Stimulated activated naive CD8-positive, alpha-beta T cell treated with anti-CD3 and anti-CD28 coated beads, Interleukin-15, Interleukin-2, amounts not matched to agents 100 ng/mL and 50 ng/mL, for 24 hours (primary cell): ENCODE results near the gene CACFD1.

Experiments
- H3K27ac Mint-ChIP-seq: one replicate; pipeline ENCODE4 v1.8.0; 2021; ENCODE audit warnings: mild to moderate bottlenecking, mixed read lengths
- H3K27me3 Mint-ChIP-seq: one replicate; pipeline ENCODE4 v1.8.0; 2021; ENCODE audit warnings: mixed read lengths
- H3K36me3 Mint-ChIP-seq: one replicate; pipeline ENCODE4 v1.8.0; 2021; ENCODE audit warnings: low read depth, mixed read lengths
- H3K4me1 Mint-ChIP-seq: one replicate; pipeline ENCODE4 v1.8.0; 2021; ENCODE audit warnings: low read depth, mixed read lengths
- H3K4me3 Mint-ChIP-seq: one replicate; pipeline ENCODE4 v1.8.0; 2021; ENCODE audit warnings: mild to moderate bottlenecking, mixed read lengths
- H3K9me3 Mint-ChIP-seq: one replicate; pipeline ENCODE4 v1.8.0; 2021; ENCODE audit warnings: mixed read lengths

The CACFD1 gene

GRCh38 chr9:133477461-133477860 lies 17.7 kb downstream of the CACFD1 start:
- Mint-ChIP-seq H3K9me3 (no peaks in the 10 kb centered on the region), H3K27ac (no peak overlapping the region), H3K4me1 (peaks cover 9% of the 10 kb centered on the region), H3K27me3 (no peaks in the 10 kb centered on the region), H3K36me3 (no peaks in the 10 kb centered on the region), H3K4me3 (peak overlapping the region; percentile 81)

GRCh38 chr9:133477992-133478850 lies 18.4 kb downstream of the CACFD1 start:
- no peaks in the 10 kb centered on the region for H3K9me3 Mint-ChIP-seq
- peak overlapping the region; percentile 81 for H3K4me3 Mint-ChIP-seq
- peaks cover 9% of the 10 kb centered on the region for H3K4me1 Mint-ChIP-seq
- H3K36me3 Mint-ChIP-seq: no peaks in the 10 kb centered on the region
- H3K27ac Mint-ChIP-seq: no peak overlapping the region
- no peaks in the 10 kb centered on the region for H3K27me3 Mint-ChIP-seq

DNA sequence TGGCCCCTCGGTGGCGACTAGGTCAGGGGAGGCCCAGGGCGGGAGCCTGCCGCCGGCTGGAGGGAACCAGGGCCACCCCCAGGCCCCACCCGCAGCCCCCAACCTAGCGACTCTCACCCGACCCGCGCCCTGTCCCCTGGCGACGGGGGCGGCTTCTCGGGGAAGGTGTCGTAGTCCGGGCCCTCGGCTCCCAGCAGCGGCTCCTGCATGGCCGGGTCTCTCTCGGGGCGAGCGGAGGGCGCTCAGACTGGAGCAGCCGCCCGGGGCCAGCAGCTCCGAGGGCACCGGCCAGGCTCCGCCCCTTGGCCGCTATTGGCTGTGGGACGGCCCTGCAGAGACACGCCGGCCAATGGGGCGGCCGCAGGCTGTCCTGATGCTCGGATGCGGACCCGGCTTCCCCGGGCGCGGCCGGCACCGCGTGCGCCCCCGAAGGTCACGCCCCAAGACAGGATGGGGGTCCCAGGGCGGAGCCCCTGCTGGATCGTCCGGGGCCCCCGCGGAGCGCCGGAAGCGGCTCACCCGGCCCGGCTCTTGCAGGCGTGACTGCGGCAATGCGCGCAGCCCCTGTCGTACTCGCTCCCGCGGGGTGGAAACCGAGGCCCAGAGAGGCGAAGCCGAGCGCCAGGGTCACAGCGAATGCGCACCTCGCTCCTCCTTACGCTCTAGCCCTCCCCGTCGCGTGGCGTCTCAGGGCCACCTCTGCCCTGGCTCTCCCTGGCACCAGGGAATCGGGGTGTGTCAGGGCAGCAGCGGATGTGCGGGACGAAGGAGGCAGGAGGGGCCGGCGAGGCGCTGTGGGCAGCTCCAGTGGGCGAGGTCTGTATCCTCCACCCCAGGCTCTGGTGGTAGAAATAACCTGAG lies 19.3 kb downstream of the CACFD1 start, which contains the start of gene SLC2A6:
SLC2A6 (minus strand) TSS at position 249 of the 861 bp plus-strand sequence; CDS start at position 209, 40 bp downstream.
- no peaks in the 10 kb centered on the region for H3K27me3 Mint-ChIP-seq
- H3K4me1 Mint-ChIP-seq: peaks cover 9% of the 10 kb centered on the region
- H3K9me3 Mint-ChIP-seq: no peaks in the 10 kb centered on the region
- H3K4me3 Mint-ChIP-seq: peak within 1 kb of the TSS; percentile 81
- no peaks in the 10 kb centered on the region for H3K36me3 Mint-ChIP-seq
- H3K27ac Mint-ChIP-seq: peak within 1 kb of the TSS; percentile 67

DNA sequence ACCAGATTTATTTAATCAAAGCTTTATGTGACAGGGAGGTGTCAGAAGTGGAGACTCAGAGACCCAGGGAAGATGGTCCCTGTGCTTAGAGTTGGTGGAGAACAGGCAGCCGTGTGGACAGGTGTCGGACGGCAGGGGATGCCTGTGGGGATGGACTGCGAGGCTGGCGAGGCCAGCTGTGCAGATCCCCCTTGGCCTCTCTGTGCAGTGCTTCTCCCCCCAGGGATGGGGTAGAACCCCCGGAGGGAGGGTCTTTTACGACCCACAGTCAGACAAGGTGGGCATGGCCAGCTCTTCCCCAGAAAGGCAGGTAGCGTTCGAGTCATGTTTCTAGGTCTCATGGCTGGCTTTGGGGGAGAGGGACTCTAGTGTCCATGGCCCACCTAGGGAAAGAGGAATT lies 23.8 kb downstream of the CACFD1 start:
- H3K36me3 Mint-ChIP-seq: no peaks in the 10 kb centered on the region
- no peaks in the 10 kb centered on the region for H3K27me3 Mint-ChIP-seq
- H3K4me3 Mint-ChIP-seq: no peak overlapping the region
- peaks cover 14% of the 10 kb centered on the region for H3K4me1 Mint-ChIP-seq
- H3K9me3 Mint-ChIP-seq: no peaks in the 10 kb centered on the region
- H3K27ac Mint-ChIP-seq: no peak overlapping the region

DNA sequence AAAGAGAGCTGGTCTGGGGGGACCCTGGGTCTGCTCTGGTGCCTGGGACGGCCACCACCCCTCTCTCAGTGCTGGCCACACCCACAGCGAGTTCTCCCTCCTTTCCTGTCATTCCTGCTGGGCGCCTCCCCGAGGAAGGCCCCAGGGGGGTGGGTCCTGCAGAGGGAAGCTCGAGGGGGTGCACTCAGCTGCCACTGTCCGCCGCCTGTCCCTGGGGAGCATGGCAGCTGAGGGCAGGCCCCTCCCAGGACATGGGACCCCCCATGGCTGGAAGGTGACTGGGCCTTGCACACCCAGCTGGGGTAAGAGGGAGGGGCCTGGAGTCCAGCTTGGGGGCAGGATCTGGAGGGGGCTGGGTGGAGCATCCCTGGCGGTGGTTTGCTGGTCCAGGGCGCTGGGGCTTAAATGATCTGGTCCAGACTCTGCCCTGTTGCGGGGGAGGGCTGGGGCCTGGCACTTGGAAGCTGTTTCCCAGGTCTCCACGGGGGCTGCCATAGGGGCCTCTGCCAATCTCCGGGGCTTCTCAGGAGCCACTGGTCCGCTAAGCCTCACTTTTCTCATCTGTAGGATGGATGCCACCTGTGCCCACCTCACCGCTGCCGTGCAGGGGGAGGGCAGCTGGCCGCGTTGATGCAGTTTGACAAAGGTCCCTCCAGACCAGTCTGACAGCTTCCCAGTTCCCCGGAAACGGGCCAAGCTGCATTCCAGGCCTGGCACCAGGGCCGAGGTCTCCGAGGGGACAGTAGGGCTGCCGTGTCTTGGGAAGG lies 25.1 kb downstream of the CACFD1 start:
- Mint-ChIP-seq H3K4me3 (no peak overlapping the region), H3K9me3 (no peaks in the 10 kb centered on the region), H3K4me1 (peaks cover 8% of the 10 kb centered on the region), H3K36me3 (no peaks in the 10 kb centered on the region), H3K27ac (no peak overlapping the region), H3K27me3 (no peaks in the 10 kb centered on the region)

DNA sequence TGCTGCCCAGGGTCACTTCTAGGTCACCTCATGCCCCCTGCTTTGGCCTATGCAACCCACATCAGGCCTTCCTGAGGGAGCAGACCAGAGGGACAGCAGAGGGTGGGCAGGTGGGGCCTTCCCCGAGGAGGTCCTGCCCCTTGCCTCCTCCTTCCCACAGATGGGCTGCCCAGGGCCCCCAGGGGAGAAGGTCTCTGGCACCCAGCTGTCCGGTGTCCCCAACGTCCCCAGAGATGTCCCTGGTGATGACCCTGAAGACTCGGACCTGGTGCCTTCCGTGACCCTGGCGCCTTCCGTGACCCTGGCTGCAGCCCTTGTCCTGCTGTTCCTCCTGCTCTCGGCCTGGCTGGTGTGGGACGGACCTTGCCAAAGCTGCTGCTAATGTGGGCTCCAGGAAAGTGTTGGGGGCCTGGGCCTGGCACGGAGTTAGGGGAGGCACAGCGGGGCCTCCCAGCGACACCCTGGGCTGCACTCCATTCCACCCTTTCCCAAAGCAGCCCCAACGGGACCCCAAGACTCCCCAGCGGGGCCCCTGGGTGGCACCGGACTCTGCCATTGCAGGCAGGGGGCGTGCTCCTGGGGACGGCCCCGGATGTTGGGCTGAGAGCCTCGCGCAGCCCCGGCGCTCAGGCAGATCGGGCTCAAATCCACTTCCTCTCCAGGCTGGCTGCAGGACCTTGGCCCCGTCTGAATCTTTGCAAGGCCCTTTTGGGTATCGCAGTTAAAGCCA lies 25.9 kb downstream of the CACFD1 start:
- peak overlapping the region; percentile 45 for H3K4me3 Mint-ChIP-seq
- H3K27ac Mint-ChIP-seq: no peak overlapping the region
- no peaks in the 10 kb centered on the region for H3K9me3 Mint-ChIP-seq
- no peaks in the 10 kb centered on the region for H3K27me3 Mint-ChIP-seq
- H3K4me1 Mint-ChIP-seq: peaks cover 6% of the 10 kb centered on the region
- H3K36me3 Mint-ChIP-seq: no peaks in the 10 kb centered on the region

DNA sequence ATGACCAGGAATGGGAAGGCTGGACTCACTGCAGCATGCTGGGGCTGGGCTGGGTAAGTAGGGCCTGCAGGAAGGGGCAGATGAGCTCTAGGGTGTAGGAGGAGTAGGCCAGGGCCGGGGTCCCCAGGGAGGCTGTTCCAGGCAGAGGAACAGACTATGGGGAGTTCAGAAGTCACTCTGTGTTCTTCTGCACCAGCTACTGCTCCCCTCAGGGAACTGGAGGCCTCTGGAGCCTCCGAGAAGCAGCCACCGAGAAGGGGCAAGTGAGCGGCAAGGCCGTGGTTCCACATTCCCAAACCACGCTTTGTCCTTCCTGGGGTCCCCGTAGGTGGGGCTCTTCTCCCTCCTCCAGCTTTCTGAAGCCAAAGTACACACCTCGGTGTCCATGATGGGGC lies 27.6 kb downstream of the CACFD1 start:
- Mint-ChIP-seq H3K27me3 (no peaks in the 10 kb centered on the region), H3K9me3 (no peaks in the 10 kb centered on the region), H3K4me3 (no peak overlapping the region), H3K27ac (no peak overlapping the region), H3K4me1 (peaks cover 6% of the 10 kb centered on the region), H3K36me3 (no peaks in the 10 kb centered on the region)

DNA sequence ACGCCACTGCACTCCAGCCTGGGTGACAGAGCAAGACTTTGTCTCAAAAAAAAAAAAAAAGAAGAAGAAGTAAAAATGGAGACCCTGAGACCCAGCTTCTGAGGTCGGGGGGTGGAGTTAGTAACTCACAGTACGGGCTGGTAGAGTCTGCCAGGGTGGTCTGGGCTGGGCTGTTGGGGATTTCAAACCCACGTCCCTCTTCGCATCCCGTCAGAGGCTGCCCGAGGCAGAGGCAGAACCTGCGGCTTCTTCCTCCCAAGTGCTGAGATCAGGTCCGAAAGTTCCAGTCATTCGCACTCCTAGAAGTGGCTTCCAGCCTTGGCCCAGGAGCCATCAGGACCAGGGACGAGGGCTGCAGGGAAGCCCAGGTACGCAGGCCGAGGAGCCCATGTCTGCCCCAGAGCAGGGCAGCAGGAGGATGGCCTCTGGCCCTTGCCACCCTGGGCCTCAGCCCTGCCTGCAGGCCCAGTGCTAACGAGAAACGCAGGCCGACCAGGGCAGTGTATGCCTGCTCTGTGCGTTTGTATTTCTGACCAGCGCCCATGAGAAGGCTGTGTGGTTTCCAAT lies 29.0 kb downstream of the CACFD1 start:
- peaks cover 6% of the 10 kb centered on the region for H3K4me1 Mint-ChIP-seq
- no peaks in the 10 kb centered on the region for H3K9me3 Mint-ChIP-seq
- H3K36me3 Mint-ChIP-seq: no peaks in the 10 kb centered on the region
- no peak overlapping the region for H3K4me3 Mint-ChIP-seq
- no peaks in the 10 kb centered on the region for H3K27me3 Mint-ChIP-seq
- no peak overlapping the region for H3K27ac Mint-ChIP-seq

DNA sequence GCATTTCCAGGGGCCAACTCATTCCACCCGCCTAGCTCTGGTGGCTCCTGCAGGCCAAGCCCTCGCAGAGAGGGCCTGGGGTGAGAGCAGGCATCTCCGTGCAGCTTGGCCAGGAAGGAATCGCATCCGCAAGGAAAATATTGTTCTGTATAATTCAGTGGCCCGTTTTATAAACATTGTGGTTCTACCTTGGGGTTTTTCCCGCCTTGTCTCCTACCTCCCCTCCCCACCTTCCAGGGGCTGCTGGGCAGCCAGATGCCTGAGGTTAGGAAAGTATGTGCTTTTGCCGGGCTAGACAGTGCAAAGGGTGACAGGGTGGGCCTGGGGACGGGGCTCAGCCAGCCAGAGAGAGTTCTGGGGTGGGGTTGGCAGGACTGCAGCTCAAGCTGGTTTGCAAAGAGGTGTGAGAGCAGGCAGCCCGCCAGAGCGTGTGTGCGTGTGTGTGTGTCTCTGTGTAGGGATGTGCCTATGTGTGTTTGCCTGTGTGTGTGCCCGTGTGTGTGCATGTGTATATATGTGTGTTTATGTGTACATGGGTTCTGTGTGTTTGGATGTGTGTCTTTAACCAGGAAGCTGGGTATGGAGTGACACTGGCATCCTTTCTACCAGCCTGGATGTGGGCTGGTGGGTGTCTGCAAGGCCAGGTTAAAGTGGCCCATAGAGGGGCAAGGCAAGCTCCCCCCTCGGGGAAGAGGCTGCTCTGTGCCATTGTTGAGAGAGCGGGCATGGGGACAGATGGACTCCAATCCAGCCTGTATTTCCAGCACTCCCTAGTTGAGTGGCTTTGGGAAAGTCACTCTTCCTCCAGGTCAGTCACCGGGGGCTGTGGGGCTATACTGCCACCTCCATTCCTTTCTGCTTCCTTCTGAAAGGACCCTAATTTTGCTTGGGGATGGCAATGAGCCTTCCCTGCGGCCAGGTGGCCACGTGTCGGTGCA lies 29.7 kb downstream of the CACFD1 start:
- Mint-ChIP-seq H3K27ac (no peak overlapping the region), H3K4me1 (peaks cover 6% of the 10 kb centered on the region), H3K4me3 (no peak overlapping the region), H3K9me3 (no peaks in the 10 kb centered on the region), H3K36me3 (no peaks in the 10 kb centered on the region), H3K27me3 (no peaks in the 10 kb centered on the region)

GRCh38 chr9:133490201-133490681 lies 30.5 kb downstream of the CACFD1 start:
- Mint-ChIP-seq H3K27ac (no peak overlapping the region), H3K4me3 (no peak overlapping the region), H3K4me1 (peaks cover 6% of the 10 kb centered on the region), H3K9me3 (no peaks in the 10 kb centered on the region), H3K27me3 (no peaks in the 10 kb centered on the region), H3K36me3 (no peaks in the 10 kb centered on the region)

GRCh38 chr9:133490865-133491655 lies 31.3 kb downstream of the CACFD1 start:
- H3K36me3 Mint-ChIP-seq: no peaks in the 10 kb centered on the region
- peaks cover 4% of the 10 kb centered on the region for H3K4me1 Mint-ChIP-seq
- H3K9me3 Mint-ChIP-seq: no peaks in the 10 kb centered on the region
- no peaks in the 10 kb centered on the region for H3K27me3 Mint-ChIP-seq
- no peak overlapping the region for H3K4me3 Mint-ChIP-seq
- H3K27ac Mint-ChIP-seq: no peak overlapping the region

DNA sequence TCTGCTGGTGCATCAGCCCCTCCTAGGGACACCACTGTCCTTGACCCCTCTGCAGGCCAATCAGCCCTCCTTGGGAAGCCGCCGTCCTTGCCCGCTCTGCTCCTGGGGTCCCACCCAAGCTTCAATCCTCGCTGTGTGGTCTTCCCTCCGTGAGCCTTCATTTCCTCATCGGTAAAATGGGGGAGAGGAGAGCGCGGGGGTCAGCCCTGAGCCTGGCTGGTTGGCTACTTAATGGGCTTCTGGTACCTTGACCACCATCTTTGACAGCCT lies 31.8 kb downstream of the CACFD1 start:
- Mint-ChIP-seq H3K4me1 (no peaks in the 10 kb centered on the region), H3K9me3 (no peaks in the 10 kb centered on the region), H3K27me3 (no peaks in the 10 kb centered on the region), H3K27ac (no peak overlapping the region), H3K36me3 (no peaks in the 10 kb centered on the region), H3K4me3 (no peak overlapping the region)
